SHP77 (cell line): ENCODE data around the gene NUP62.
A peak's percentile ranks its signal among the peaks of the same experiment; 100 is the strongest.

Source experiments
- DNase-seq, 2 experiments: peaks; one replicate each; lab custom pipeline; 2025; lab: John Stamatoyannopoulos, UW

The NUP62 gene

GRCh38 chr19:49866933-49867782, 62.1 kb downstream of the NUP62 start, which contains the start of gene PNKP:
TSS of gene PNKP (minus strand) at chr19:49867576. CDS start at chr19:49867204, 372 bp downstream.
- peak; percentile 81 to 85 for DNase-seq

DNA sequence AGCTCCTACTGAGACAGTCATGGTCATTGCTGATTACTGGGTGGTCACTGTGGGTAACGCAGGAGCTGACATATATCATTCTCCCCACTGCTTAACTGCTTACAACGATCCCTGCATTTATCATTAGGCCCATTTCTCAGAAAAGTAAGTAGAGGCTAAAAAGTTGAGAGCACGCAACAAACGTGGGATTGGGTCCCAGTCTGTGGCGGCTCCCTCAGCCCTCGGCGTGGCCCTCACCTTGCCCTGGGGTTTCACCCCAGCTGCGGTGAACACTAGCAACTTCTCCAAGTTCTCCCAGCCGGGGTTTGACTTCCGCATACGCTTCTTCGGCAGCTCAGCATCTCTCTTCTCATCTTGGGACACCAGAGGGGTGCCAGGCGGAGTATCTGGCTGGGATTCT, 64.4 kb downstream of the NUP62 start:
- DNase-seq: no peak

GRCh38 chr19:49863935-49864320, 65.4 kb downstream of the NUP62 start:
- no peak for DNase-seq

GRCh38 chr19:49863254-49863934, 65.9 kb downstream of the NUP62 start:
- DNase-seq: no peak

DNA sequence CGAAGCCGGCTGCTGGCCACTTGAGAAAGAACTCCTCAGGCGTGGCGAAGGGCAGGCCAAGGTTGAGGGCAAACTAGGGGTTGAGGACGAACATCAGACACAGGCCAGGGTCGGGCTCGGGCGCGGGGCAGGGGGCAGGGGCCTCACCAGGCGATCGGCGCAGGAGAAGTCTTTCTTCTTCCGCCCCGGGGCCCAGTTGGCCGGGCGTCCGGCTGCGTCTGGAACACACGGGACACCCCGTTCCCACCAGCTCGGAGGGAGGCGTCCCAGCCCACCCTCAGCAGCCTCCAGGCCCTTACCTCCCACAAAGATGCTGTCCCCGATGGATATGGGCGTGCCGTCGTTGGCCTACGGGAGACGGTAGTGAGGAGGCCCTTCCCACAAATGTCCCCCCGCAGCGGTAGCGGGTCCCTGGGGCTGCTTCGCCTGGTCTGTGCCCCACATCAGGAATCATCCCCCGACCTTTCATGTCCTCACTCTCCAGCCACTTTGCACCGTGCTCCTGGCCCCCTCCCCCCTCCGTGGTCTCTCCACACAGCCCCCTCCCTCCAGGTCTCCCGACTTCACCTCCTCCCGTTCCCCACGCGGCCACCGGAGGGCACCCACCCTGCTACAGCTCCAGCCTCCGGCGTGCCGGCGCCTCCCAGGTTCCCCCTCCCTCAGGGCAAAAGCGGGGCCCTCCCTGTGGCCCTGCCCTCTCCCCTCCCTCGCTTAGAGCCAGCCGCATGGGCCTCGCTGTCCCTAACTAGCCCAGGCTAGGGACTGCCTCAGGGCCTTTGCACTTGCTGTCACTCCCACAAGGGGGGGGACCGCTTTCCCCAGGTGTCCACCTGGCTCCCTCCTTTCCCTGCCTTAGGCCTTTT, 66.7 kb downstream of the NUP62 start:
- no peak for DNase-seq

- no peak for DNase-seq
These were observed 67.5 kb downstream of the NUP62 start for GRCh38 chr19:49861541-49862378.

GRCh38 chr19:49861107-49861506, 68.2 kb downstream of the NUP62 start:
- no peak for DNase-seq

DNA sequence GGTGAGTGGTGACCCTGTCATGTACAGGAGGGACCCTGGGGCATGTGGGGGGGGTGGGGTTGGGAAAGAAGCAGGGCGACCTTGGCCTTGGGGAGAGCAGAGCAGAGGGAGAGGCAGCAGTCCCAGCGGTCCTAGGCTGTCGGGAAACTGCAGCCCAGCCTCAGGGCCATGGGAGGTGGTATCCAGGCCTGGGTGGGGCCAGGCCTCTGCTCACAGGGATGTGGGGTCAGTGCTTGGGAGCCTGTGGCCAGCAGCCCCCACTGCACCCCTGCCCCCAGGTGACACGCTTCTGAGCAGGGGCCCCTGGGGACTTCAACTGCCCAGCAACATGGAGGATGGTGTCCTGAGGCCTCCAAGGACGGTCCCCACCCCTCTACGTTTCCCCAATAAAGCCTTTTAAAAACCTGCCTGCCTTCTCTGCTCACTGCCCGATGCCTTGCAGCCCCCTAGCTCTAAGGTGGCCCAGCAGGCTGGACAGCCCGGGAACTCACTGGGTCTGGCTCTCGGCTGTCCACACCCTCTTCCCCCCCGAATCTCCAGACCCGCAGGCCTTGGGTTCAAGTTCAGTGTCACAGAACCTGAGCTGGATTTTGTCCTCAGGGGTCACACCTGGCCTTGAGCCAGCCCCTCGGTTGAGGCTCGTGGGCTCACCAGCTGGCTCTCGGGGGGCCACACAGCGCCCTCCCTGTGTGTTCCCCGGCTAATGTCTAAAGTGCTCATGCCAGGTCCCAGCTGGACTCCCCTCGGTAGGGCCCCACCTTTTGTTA, 68.8 kb downstream of the NUP62 start:
- no peak for DNase-seq

GRCh38 chr19:49859682-49860335, 69.5 kb downstream of the NUP62 start:
- DNase-seq: no peak

DNA sequence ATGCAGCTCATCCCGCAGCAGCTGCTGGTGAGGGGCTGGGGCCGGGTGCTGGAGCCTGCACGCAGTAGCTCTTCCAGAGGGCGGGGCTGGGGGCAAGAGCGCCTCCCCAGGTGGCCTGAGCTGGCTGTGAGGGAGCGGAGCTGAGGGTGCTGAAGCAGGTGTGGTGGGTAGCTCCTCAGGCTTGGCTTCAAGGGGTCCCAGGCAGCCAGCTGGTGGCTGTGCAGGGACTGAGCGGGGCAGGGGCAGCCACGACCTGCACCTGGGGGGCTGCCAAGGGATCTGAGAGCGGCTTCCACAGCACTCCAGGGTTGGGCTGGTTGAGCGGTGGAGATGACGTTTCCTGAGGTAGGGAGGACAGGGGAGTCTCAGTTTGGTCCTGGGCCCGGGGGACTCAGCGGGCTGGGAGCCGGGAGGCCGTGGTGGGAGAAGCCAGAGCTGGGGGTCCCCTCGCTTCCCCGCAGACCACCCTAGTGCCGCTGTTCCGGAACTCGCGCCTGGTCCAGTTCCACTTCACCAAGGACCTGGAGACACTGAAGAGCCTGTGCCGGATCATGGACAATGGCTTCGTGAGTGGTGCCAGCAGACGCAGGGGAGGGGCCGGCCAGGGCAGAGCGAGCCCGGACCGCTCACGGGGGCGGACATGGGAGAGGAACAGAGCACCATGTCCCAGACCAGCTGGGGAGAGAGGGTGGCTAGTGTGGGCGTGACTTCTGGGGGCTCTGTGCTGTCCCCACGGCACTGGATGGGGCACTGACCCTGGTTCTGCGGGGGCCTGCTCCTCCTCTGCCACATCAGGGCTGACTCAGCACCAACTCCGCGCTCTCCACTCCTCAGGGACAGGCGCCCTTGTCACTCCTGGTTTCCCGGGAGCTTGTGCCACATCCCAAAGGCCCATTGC, 71.0 kb downstream of the NUP62 start:
- DNase-seq: no peak

- DNase-seq: no peak
These were observed 71.5 kb downstream of the NUP62 start for GRCh38 chr19:49857838-49858087.

DNA sequence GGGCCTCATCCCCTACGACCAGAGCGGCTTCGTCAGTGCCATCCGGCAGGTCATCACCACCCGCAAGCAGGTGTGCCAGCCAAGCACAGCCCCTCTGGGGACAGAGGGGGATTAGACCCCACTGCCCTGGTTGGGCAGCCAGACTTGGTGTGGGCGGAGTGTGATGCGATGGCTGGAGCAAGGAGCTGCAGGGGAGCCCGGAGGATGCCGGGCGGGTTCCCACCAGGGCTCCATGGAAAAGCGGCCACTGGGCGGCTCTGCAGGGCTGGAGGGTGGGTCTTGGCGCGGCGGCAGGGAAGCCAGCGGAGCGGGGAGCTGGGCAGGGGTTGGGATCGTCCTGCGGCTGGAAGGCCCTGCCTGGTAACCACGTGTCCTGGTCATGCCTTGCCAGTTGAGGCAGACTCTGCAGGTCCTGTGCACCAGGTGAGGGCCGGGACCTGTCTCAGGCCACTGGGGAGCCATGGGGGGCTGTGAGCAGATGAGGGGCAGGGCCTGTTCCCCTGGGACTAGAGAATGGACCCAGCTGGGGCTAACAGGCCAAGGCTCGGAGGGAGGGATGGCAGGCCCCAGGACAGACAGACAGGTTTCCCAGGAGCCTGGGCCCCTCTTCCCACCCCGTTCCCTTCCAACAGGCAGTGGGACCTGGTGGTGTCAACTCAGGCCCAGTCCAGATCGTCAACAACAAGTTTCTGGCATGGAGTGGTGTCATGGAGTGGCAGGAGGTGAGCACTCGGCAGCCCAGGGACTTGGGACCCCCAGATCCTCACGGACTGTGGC, 72.1 kb downstream of the NUP62 start:
- DNase-seq: no peak
